T-cell (primary cell): Measurements from ENCODE around the gene ZBTB48. TPM values are rescaled to one million over a fixed set of nuclear protein-coding genes. Genes with fewer than 3 reads are reported as not detected.

Experiments used
- ATAC-seq, 4 experiments: fragments of 200-7000 bp in 3 of 4; fragments of 150-1000 bp in 1 of 4; cut with Tn5 transposase; replicated peaks in 1 of 4; 1 replicate in 3 of 4; 2 replicates in 1 of 4; pipeline ENCODE4 v1.10.0; 2021; ENCODE audit warnings: moderate library complexity in 3 of 4, mild to moderate bottlenecking in 2 of 4, moderate number of reproducible peaks in 1 of 4
- CTCF ChIA-PET, 2 donors: fragments of 300-600 bp; sonication (Branson Sonifier 250); formaldehyde crosslinking; loops; one replicate each; lab custom pipeline; 2022; ENCODE audit warnings: antibody characterized with exemption in 2 of 2; lab: Charles Lee
- POLR2A ChIA-PET, 2 donors: fragments of 300-600 bp; sonication (Branson Sonifier 250); formaldehyde crosslinking; loops; one replicate each; lab custom pipeline; 2022; ENCODE audit warnings: antibody characterized with exemption in 2 of 2; lab: Charles Lee
- DNase-seq, 35 experiments: peaks; one replicate each; pipeline versions ENCODE4 v3.0.0 to v3.0.0-alpha.2; 2013 to 2023
- H3K27ac ChIP-seq: one replicate; pipeline ENCODE4 v1.5.1; 2013; ENCODE audit warnings: low read length
- H3K27me3 ChIP-seq, 2 experiments: replicated peaks in 1 of 2; 1 replicate in 1 of 2; 2 replicates in 1 of 2; pipeline versions ENCODE4 v1.6.1 to v1.7.0; 2013; ENCODE audit warnings: low read length in 1 of 2, mixed read lengths in 1 of 2; ENCODE audit not compliant: control insufficient read depth in 2 of 2, insufficient read depth in 2 of 2; ENCODE audit errors: extremely low read depth in 1 of 2
- H3K36me3 ChIP-seq, 2 donors: 1 replicate in 1 of 2; 2 replicates in 1 of 2; pipeline versions ENCODE4 v1.6.1 to v1.7.0; 2013; ENCODE audit warnings: low read length in 1 of 2; ENCODE audit not compliant: control insufficient read depth in 2 of 2, insufficient read depth in 1 of 2; ENCODE audit errors: extremely low read depth in 1 of 2
- H3K4me1 ChIP-seq, 2 experiments: 1 replicate in 1 of 2; 2 replicates in 1 of 2; pipeline versions ENCODE4 v1.6.1 to v1.7.0; 2013; ENCODE audit warnings: low read length in 2 of 2, mixed read lengths in 1 of 2; ENCODE audit not compliant: insufficient read depth in 2 of 2, control insufficient read depth in 1 of 2; ENCODE audit errors: extremely low read depth in 1 of 2
- H3K4me3 ChIP-seq, 2 donors: 1 replicate in 1 of 2; 2 replicates in 1 of 2; pipeline versions ENCODE4 v1.5.1 to v1.7.0; 2013; ENCODE audit warnings: mild to moderate bottlenecking in 2 of 2, low read length in 1 of 2, moderate library complexity in 1 of 2; ENCODE audit not compliant: control insufficient read depth in 1 of 2; ENCODE audit errors: extremely low read depth in 1 of 2
- H3K9me3 ChIP-seq: 2 replicates; pipeline ENCODE4 v1.7.0; 2013
- H3K27ac Mint-ChIP-seq, 2 donors: one replicate each; pipeline ENCODE4 v1.8.0; 2020 to 2021; ENCODE audit warnings: mild to moderate bottlenecking in 2 of 2, mixed read lengths in 2 of 2
- H3K27me3 Mint-ChIP-seq, 2 donors: one replicate each; pipeline ENCODE4 v1.8.0; 2021 to 2022; ENCODE audit warnings: mixed read lengths in 2 of 2
- H3K36me3 Mint-ChIP-seq: one replicate; pipeline ENCODE4 v1.8.0; 2021; ENCODE audit warnings: mixed read lengths
- H3K4me1 Mint-ChIP-seq, 3 donors: one replicate each; pipeline ENCODE4 v1.8.0; 2020 to 2022; ENCODE audit warnings: mixed read lengths in 3 of 3, mild to moderate bottlenecking in 1 of 3
- H3K4me3 Mint-ChIP-seq, 3 donors: one replicate each; pipeline ENCODE4 v1.8.0; 2020 to 2022; ENCODE audit warnings: mild to moderate bottlenecking in 3 of 3, mixed read lengths in 3 of 3, moderate library complexity in 3 of 3
- H3K9me3 Mint-ChIP-seq, 3 donors: one replicate each; pipeline ENCODE4 v1.8.0; 2020 to 2022; ENCODE audit warnings: mixed read lengths in 3 of 3
- WGBS: methylation state at CpG from one replicate; pipeline ENCODE4 v1.1.5; 2013; ENCODE audit warnings: missing lambda C conversion rate; ENCODE audit not compliant: insufficient coverage; 5-methylcytosine and 5-hydroxymethylcytosine counted together
- total RNA-seq, 35 experiments: library from RNA in 6 of 35; stranded (reverse) in 6 of 35; fragments of 120-200 nt in 1 of 35; gene quantifications; one replicate each; pipeline versions ENCODE4 v1.2.1 to v1.2.4 and lab custom pipeline; 2013 to 2026

Gene ZBTB48
- total RNA-seq, 5 donors from 2014 or later (not counting 1 experiment from before 2014, with no cell fraction given): 42.2 to 82.3 (median 70.3) TPM

DNA sequence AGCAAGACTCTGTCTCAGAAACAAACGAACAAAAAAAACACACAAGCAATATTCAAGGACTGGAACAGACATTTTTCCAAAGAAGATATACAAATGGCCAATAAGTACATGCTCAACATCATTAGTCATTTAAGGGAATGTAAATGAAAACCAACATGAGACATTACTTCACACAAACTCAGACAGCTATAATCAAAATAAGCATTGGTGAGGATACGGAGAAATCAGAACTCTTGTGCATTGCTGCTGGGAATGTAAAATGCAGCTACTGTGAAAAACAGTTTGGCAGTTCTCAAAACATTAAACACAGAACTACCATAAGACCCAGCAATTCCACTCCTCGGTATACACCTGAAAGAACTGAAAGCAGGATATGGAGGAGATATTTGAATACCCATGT is 40.8 kb upstream of the ZBTB48 start:
- H3K27ac Mint-ChIP-seq: peak overlapping the region; percentile 32 to 55

DNA sequence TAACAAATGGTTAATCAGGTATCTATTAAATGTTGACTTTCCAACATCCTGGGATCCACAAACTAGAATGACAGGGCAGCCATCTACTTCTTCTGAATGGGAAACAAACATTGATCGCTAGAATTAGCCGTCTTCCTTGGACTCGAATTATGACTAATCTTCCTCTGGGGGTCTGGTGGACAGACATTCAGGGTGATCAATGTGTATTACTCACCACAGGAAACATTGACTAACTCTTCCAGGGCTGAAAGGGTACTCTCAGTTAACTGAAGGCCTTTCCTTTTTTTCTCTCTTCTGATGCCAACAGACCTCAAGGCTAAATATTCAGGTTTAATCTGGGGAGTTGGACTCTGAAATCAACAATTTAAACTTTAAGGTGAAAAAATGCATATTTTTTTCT is 35.0 kb upstream of the ZBTB48 start:
- WGBS: no CpG with 5 or more reads among the region's 3 CpGs
- Histone ChIP-seq H3K9me3 (no peaks in the 10 kb centered on the region), H3K27me3 (no peaks in the 10 kb centered on the region), H3K27ac (peak overlapping the region; percentile 77), H3K4me1 (peaks cover 12 to 35% of the 10 kb centered on the region in 2 experiments), H3K36me3 (peaks cover 15 to 59% of the 10 kb centered on the region in 2 donors), H3K4me3 (no peak overlapping the region)
- H3K9me3 Mint-ChIP-seq: no peaks in the 10 kb centered on the region
- ATAC-seq (peak in 1 of 4 experiments; percentile 10), DNase-seq (no peak)
- ChIA-PET CTCF (interaction anchor here in 1 of 2 donors (0.6 to 0.7 kb wide), 2 partner anchors 37 to 238 kb away, joined by 3 read pairs; no protein-coding TSS in a partner anchor), POLR2A (interaction anchor here in 1 of 2 donors (0.6 kb wide), 1 partner anchor 110 kb away, joined by 3 read pairs; no protein-coding TSS in a partner anchor)
- H3K4me1 Mint-ChIP-seq: peaks cover 26 to 33% (median 30%) of the 10 kb centered on the region in 3 donors
- H3K4me3 Mint-ChIP-seq: peak overlapping the region in 1 of 3 donors; percentile 51
- no peaks in the 10 kb centered on the region for H3K27me3 Mint-ChIP-seq
- peaks cover 40% of the 10 kb centered on the region for H3K36me3 Mint-ChIP-seq
- peak overlapping the region; percentile 90 to 92 for H3K27ac Mint-ChIP-seq

More for the DNA sequence above, 40.8 kb upstream of the ZBTB48 start:
- H3K36me3 ChIP-seq: peaks cover 7 to 27% of the 10 kb centered on the region in 2 donors
- no peak overlapping the region for H3K4me3 ChIP-seq
- H3K36me3 Mint-ChIP-seq: peaks cover 21% of the 10 kb centered on the region
- no peak overlapping the region for H3K27ac ChIP-seq
- DNase-seq: no peak
- POLR2A ChIA-PET: no interaction called here
- H3K27me3 ChIP-seq: no peaks in the 10 kb centered on the region
- no peak for ATAC-seq
- no peaks in the 10 kb centered on the region for H3K9me3 Mint-ChIP-seq
- no peaks in the 10 kb centered on the region for H3K9me3 ChIP-seq
- H3K4me1 Mint-ChIP-seq: peaks cover 0 to 12% (median 4%) of the 10 kb centered on the region in 3 donors
- CTCF ChIA-PET: no interaction called here
- no CpG with 5 or more reads among the region's 3 CpGs for WGBS
- H3K4me1 ChIP-seq: peaks cover 0 to 4% of the 10 kb centered on the region in 2 experiments
- no peaks in the 10 kb centered on the region for H3K27me3 Mint-ChIP-seq
- H3K4me3 Mint-ChIP-seq: no peak overlapping the region

DNA sequence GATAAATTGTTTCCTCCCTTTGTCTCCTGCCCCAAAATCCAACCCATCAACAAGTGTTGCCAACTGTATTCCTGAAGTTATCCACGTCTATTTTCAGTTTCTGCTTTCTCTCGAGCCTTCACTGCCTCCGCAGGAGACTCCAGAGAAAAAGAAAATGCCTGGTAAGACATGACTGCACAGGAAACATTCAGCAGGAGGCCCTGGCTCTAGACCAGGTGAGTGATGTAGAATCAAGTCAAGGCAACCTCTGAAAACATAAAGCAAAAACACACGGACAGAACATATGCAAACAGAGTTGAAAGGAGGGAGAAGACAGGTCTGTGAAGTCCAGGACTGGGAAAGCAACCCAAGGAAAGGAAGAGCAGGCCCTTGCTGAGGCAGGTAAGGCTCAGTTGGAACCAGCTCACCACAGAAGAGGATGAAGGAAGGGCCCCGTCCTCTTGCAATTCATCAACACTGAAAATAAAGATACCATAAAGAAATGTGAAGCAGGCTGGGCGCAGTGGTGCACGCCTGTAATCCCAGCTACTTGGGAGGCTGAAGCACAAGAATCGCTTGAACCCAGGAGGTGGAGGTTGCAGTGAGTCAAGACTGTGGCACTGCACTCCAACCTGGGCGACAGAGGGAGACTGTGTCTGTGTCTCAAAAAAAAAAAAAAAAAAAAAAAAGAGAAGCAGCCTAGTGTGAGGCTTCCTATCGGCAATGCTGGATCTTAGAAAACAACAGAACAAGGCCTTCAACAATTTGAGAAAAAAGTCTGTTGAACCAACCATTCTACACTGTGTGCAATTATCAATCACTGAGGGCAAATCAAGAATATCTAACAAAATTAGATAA is 34.3 kb upstream of the ZBTB48 start:
- Mint-ChIP-seq H3K4me3 (peak overlapping the region; percentile 39 to 51 (median 41)), H3K36me3 (peaks cover 40% of the 10 kb centered on the region), H3K9me3 (no peaks in the 10 kb centered on the region), H3K27ac (peak overlapping the region; percentile 90 to 92), H3K27me3 (no peaks in the 10 kb centered on the region), H3K4me1 (peaks cover 28 to 36% (median 30%) of the 10 kb centered on the region in 3 donors)
- Histone ChIP-seq H3K27me3 (no peaks in the 10 kb centered on the region), H3K4me3 (no peak overlapping the region), H3K36me3 (peaks cover 15 to 62% of the 10 kb centered on the region in 2 donors), H3K9me3 (no peaks in the 10 kb centered on the region), H3K4me1 (peaks cover 12 to 35% of the 10 kb centered on the region in 2 experiments), H3K27ac (peak overlapping the region; percentile 77)
- ChIA-PET POLR2A (interaction anchor here in 1 of 2 donors (0.6 kb wide), 1 partner anchor 78 kb away, joined by 3 read pairs; no protein-coding TSS in a partner anchor), CTCF (interaction anchor here in 1 of 2 donors (0.6 kb wide), 1 partner anchor 36 kb away, joined by 3 read pairs; no protein-coding TSS in a partner anchor)
- WGBS: 30% methylated on average over 4 of the region's 10 CpGs
- DNase-seq (peak in 14 of 35 experiments; percentile 3 to 38 (median 8)), ATAC-seq (peak; percentile 92 to 94 (median 93))

DNA sequence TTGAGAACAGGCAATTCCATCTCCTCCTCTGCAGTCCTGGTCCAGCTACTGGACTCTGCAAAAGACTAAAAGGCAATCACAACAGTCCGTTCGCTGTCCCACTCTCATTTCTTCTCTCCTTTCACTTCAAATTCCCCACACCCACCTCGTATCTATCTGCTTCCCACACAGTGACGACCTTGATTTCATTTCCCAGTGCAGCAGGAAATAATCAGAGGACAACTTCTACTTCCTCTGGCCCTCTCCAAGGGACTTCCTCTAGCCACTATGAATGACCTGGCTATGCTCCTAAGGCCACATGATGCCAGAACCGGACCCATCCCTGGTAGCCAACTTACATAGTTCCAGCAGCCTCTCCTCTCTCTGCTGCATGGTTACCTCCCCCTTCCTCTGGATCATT is 33.5 kb upstream of the ZBTB48 start:
- Histone ChIP-seq H3K27ac (peak overlapping the region; percentile 77), H3K27me3 (no peaks in the 10 kb centered on the region), H3K9me3 (no peaks in the 10 kb centered on the region), H3K4me1 (peaks cover 12 to 40% of the 10 kb centered on the region in 2 experiments), H3K36me3 (peaks cover 15 to 62% of the 10 kb centered on the region in 2 donors), H3K4me3 (no peak overlapping the region)
- CTCF ChIA-PET: no interaction called here
- peak overlapping the region; percentile 90 to 92 for H3K27ac Mint-ChIP-seq
- ATAC-seq: no peak
- peak overlapping the region in 2 of 3 donors; percentile 10 to 51 for H3K4me3 Mint-ChIP-seq
- peaks cover 28 to 36% (median 30%) of the 10 kb centered on the region in 3 donors for H3K4me1 Mint-ChIP-seq
- peaks cover 40% of the 10 kb centered on the region for H3K36me3 Mint-ChIP-seq
- POLR2A ChIA-PET: no interaction called here
- H3K27me3 Mint-ChIP-seq: no peaks in the 10 kb centered on the region
- WGBS: 53% methylated on average over 5 of the region's 5 CpGs
- no peaks in the 10 kb centered on the region for H3K9me3 Mint-ChIP-seq
- no peak for DNase-seq

DNA sequence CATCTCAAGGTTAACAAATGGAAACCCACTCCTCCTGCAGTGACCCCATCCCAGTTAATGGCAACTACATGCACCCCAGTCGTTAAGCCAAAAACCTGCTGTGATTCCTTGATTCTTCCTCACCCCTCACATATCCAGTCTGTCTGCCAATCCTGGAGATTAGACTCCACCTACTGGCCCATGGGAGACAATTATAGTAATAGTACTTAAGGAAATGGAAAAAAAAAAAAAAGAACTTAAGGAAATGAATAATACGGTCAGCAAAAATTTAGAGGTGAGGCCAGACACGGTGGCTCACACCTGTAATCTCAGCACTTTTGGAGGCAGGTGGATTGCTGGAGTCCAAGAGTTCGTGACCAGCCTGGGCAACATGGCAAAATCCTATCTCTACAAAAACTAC is 32.5 kb upstream of the ZBTB48 start:
- Mint-ChIP-seq H3K4me3 (peak overlapping the region in 1 of 3 donors; percentile 51), H3K36me3 (peaks cover 35% of the 10 kb centered on the region), H3K4me1 (peaks cover 30 to 40% (median 31%) of the 10 kb centered on the region in 3 donors), H3K27ac (peak overlapping the region; percentile 90 to 92), H3K9me3 (no peaks in the 10 kb centered on the region), H3K27me3 (no peaks in the 10 kb centered on the region)
- Histone ChIP-seq H3K4me3 (no peak overlapping the region), H3K9me3 (no peaks in the 10 kb centered on the region), H3K27me3 (no peaks in the 10 kb centered on the region), H3K36me3 (peaks cover 15 to 58% of the 10 kb centered on the region in 2 donors), H3K4me1 (peaks cover 12 to 40% of the 10 kb centered on the region in 2 experiments), H3K27ac (peak overlapping the region; percentile 77)
- CTCF ChIA-PET: no interaction called here
- DNase-seq (no peak), ATAC-seq (no peak)
- POLR2A ChIA-PET: no interaction called here
- WGBS: 100% methylated on average over 2 of the region's 4 CpGs
